T-helper 1 cell treated with Interleukin-12 subunit alpha and Interleukin-12 subunit beta and Interleukin-4 antibody, amounts not matched to agents 30 μg/mL and 1 μg/mL, for 36 hours (primary cell): Measurements from ENCODE around the gene SLC47A1.
"Not testable (repeated sequence)": the region's sequence is repeated elsewhere in the genome, so short reads cannot be mapped to it uniquely, and the experiment has no call there.

ENCODE experiments used
- H3K27ac Mint-ChIP-seq: one replicate; pipeline ENCODE4 v1.8.0; 2021; ENCODE audit warnings: mild to moderate bottlenecking, mixed read lengths
- H3K27me3 Mint-ChIP-seq: one replicate; pipeline ENCODE4 v1.8.0; 2021; ENCODE audit warnings: low read depth, mixed read lengths
- H3K36me3 Mint-ChIP-seq: one replicate; pipeline ENCODE4 v1.8.0; 2021; ENCODE audit warnings: low read depth, mixed read lengths
- H3K4me1 Mint-ChIP-seq: one replicate; pipeline ENCODE4 v1.8.0; 2021; ENCODE audit warnings: low read depth, mixed read lengths
- H3K4me3 Mint-ChIP-seq: one replicate; pipeline ENCODE4 v1.8.0; 2021; ENCODE audit warnings: mild to moderate bottlenecking, moderate library complexity, mixed read lengths
- H3K9me3 Mint-ChIP-seq: one replicate; pipeline ENCODE4 v1.8.0; 2021; ENCODE audit warnings: mixed read lengths

SLC47A1 gene

GRCh38 chr17:19582152-19582551 lies 48.5 kb downstream of the SLC47A1 start:
- not testable (repeated sequence) for H3K4me3 Mint-ChIP-seq, H3K36me3 Mint-ChIP-seq, H3K9me3 Mint-ChIP-seq, H3K4me1 Mint-ChIP-seq, H3K27ac Mint-ChIP-seq
- peaks cover 40% of the 10 kb centered on the region for H3K27me3 Mint-ChIP-seq

DNA sequence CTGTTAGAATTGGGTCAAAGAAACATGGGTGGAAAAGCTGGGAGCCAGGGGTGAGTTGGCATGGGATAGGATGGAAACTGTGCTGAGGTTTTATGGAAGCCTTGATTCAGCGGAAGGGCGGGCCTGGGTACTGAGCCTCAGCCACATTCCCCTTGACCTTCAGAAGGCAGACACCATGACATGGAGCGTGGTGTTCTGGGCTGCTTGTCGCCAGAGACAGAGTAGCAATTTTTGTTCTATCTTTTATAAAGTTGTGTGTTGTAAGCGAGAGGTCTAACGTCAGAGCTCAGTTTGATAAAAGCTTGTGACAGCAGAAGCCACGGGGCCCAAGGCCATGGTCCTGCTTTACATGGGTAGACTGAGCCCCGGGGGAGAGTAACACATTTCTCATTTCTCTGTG lies 50.2 kb downstream of the SLC47A1 start:
- H3K4me3 Mint-ChIP-seq = no peak overlapping the region
- H3K36me3 Mint-ChIP-seq = no peaks in the 10 kb centered on the region
- H3K27ac Mint-ChIP-seq = no peak overlapping the region
- H3K27me3 Mint-ChIP-seq = peaks cover 23% of the 10 kb centered on the region
- H3K4me1 Mint-ChIP-seq = no peaks in the 10 kb centered on the region
- H3K9me3 Mint-ChIP-seq = no peaks in the 10 kb centered on the region

DNA sequence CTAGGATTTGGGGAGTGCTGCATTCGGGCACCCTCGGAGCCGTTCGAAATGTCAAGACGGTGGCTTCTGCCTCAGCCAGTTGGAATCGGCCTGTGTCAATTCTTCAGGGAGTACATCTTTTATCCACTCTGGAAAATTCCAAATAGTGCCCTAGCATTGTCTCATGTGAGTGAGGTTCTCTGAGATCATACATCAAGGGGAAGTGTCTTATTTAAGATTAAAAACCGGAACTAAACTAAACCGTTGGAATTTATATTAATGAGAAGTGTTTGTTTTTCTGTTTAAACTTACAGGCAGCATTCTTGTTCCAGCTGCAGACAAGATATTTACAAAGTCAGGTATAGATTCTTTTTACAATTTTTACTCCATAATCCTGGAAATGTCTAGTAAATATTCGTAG lies 56.8 kb downstream of the SLC47A1 start:
- no peak overlapping the region for H3K27ac Mint-ChIP-seq
- H3K4me3 Mint-ChIP-seq = no peak overlapping the region

GRCh38 chr17:19590912-19591551 lies 57.4 kb downstream of the SLC47A1 start:
- no peak overlapping the region for H3K4me3 Mint-ChIP-seq
- H3K27ac Mint-ChIP-seq = no peak overlapping the region
- peaks cover 4% of the 10 kb centered on the region for H3K27me3 Mint-ChIP-seq
- no peaks in the 10 kb centered on the region for H3K9me3 Mint-ChIP-seq
- H3K4me1 Mint-ChIP-seq = no peaks in the 10 kb centered on the region
- H3K36me3 Mint-ChIP-seq = no peaks in the 10 kb centered on the region

More for the DNA sequence above, 56.8 kb downstream of the SLC47A1 start:
- H3K36me3 Mint-ChIP-seq = no peaks in the 10 kb centered on the region
- no peaks in the 10 kb centered on the region for H3K27me3 Mint-ChIP-seq
- H3K9me3 Mint-ChIP-seq = no peaks in the 10 kb centered on the region
- H3K4me1 Mint-ChIP-seq = no peaks in the 10 kb centered on the region

GRCh38 chr17:19592316-19592715 lies 58.7 kb downstream of the SLC47A1 start:
- Mint-ChIP-seq H3K27me3 (peaks cover 6% of the 10 kb centered on the region), H3K4me3 (no peak overlapping the region), H3K9me3 (no peaks in the 10 kb centered on the region), H3K36me3 (no peaks in the 10 kb centered on the region), H3K4me1 (no peaks in the 10 kb centered on the region), H3K27ac (no peak overlapping the region)

GRCh38 chr17:19596869-19597268 lies 63.2 kb downstream of the SLC47A1 start:
- no peak overlapping the region for H3K27ac Mint-ChIP-seq

GRCh38 chr17:19610311-19610710 lies 76.7 kb downstream of the SLC47A1 start:
- no peaks in the 10 kb centered on the region for H3K36me3 Mint-ChIP-seq

More at GRCh38 chr17:19596869-19597268, 63.2 kb downstream of the SLC47A1 start:
- Mint-ChIP-seq H3K9me3 (no peaks in the 10 kb centered on the region), H3K27me3 (peaks cover 6% of the 10 kb centered on the region), H3K4me3 (no peak overlapping the region), H3K36me3 (no peaks in the 10 kb centered on the region), H3K4me1 (no peaks in the 10 kb centered on the region)

DNA sequence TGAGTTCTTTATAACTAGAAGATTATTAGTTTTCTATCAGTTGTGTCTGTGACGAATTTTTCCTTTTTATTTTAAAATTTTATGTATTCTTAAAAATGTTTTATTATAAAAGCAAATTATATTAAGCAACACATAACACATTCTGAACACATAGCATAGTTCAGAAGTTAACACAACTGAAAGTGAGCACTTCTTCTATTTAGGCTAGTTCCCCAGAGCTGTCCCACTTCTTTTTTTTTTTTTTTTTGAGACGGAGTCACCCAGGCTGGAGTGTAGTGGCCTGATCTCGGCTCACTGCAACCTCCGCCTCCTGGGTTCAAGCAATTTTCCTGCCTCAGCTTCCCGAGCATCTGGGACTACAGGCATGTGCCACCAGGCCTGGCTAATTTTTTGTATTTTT lies 77.2 kb downstream of the SLC47A1 start:
- H3K27me3 Mint-ChIP-seq = no peaks in the 10 kb centered on the region
- H3K36me3 Mint-ChIP-seq = no peaks in the 10 kb centered on the region
- H3K4me1 Mint-ChIP-seq = peaks cover 4% of the 10 kb centered on the region
- no peaks in the 10 kb centered on the region for H3K9me3 Mint-ChIP-seq
- no peak overlapping the region for H3K4me3 Mint-ChIP-seq
- H3K27ac Mint-ChIP-seq = no peak overlapping the region

More at GRCh38 chr17:19610311-19610710, 76.7 kb downstream of the SLC47A1 start:
- H3K27ac Mint-ChIP-seq = no peak overlapping the region
- H3K4me3 Mint-ChIP-seq = no peak overlapping the region
- H3K9me3 Mint-ChIP-seq = no peaks in the 10 kb centered on the region
- peaks cover 4% of the 10 kb centered on the region for H3K4me1 Mint-ChIP-seq
- no peaks in the 10 kb centered on the region for H3K27me3 Mint-ChIP-seq

DNA sequence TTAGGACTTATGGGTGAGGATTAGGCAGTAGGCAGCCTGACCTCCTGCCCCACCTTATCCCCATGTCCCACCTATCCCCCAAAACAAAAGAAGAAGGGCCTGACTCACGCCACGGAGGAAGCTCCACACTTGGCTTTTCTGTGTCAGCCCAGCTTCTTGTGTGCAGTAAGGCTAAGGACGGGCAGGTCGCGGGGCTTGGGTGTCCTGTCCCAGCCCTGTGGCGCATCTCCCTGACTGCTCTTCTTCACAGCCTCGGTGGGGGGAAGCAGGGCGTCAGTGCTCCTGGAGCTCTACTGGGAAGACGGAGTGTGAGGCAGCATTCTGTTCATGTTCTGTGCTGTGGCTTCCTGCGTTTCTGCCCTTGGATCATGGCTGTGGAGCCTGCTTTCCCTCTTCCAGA lies 80.3 kb downstream of the SLC47A1 start:
- peaks cover 4% of the 10 kb centered on the region for H3K4me1 Mint-ChIP-seq
- no peak overlapping the region for H3K27ac Mint-ChIP-seq
- H3K36me3 Mint-ChIP-seq = peaks cover 2% of the 10 kb centered on the region
- H3K4me3 Mint-ChIP-seq = no peak overlapping the region
- H3K27me3 Mint-ChIP-seq = peaks cover 3% of the 10 kb centered on the region
- peaks cover 18% of the 10 kb centered on the region for H3K9me3 Mint-ChIP-seq

DNA sequence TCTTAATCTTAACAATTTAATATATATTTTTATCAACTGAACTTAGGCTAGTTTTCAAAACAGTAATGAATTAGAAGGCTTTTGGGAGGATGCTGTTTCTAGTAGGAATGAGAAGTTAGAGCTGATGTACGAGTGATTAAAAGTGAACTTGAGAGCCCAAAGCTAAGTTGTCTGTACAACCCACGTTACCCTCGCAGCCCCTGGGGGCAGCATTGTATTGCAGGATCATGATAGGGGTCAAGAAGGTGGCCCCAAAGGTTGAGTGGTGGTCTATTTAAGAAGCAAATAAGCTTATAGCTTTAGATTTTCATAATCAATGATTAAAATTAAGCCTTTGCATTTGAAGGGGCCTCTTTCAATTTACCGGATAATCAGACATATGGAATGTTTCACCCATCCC lies 81.2 kb downstream of the SLC47A1 start:
- Mint-ChIP-seq H3K9me3 (peaks cover 27% of the 10 kb centered on the region), H3K4me3 (no peak overlapping the region), H3K36me3 (peaks cover 3% of the 10 kb centered on the region), H3K4me1 (peaks cover 4% of the 10 kb centered on the region), H3K27ac (no peak overlapping the region), H3K27me3 (peaks cover 3% of the 10 kb centered on the region)

- H3K9me3 Mint-ChIP-seq = peaks cover 29% of the 10 kb centered on the region
- H3K4me3 Mint-ChIP-seq = no peak overlapping the region
- peaks cover 7% of the 10 kb centered on the region for H3K27me3 Mint-ChIP-seq
These were observed 84.4 kb downstream of the SLC47A1 start for GRCh38 chr17:19618015-19618414.

GRCh38 chr17:19619705-19620325 lies 86.2 kb downstream of the SLC47A1 start:
- Mint-ChIP-seq H3K9me3 (peaks cover 29% of the 10 kb centered on the region), H3K27ac (no peak overlapping the region)

More at GRCh38 chr17:19618015-19618414, 84.4 kb downstream of the SLC47A1 start:
- peaks cover 5% of the 10 kb centered on the region for H3K36me3 Mint-ChIP-seq
- peaks cover 4% of the 10 kb centered on the region for H3K4me1 Mint-ChIP-seq
- no peak overlapping the region for H3K27ac Mint-ChIP-seq

GRCh38 chr17:19621697-19622096 lies 88.0 kb downstream of the SLC47A1 start:
- Mint-ChIP-seq H3K4me1 (no peaks in the 10 kb centered on the region), H3K27ac (no peak overlapping the region), H3K9me3 (peaks cover 28% of the 10 kb centered on the region), H3K4me3 (no peak overlapping the region), H3K27me3 (peaks cover 9% of the 10 kb centered on the region), H3K36me3 (peaks cover 5% of the 10 kb centered on the region)

More at GRCh38 chr17:19619705-19620325, 86.2 kb downstream of the SLC47A1 start:
- peaks cover 5% of the 10 kb centered on the region for H3K36me3 Mint-ChIP-seq
- peaks cover 9% of the 10 kb centered on the region for H3K27me3 Mint-ChIP-seq
- H3K4me3 Mint-ChIP-seq = no peak overlapping the region
- no peaks in the 10 kb centered on the region for H3K4me1 Mint-ChIP-seq

GRCh38 chr17:19626079-19626478 lies 92.4 kb downstream of the SLC47A1 start:
- Mint-ChIP-seq H3K27ac (no peak overlapping the region), H3K4me3 (no peak overlapping the region), H3K4me1 (no peaks in the 10 kb centered on the region), H3K36me3 (no peaks in the 10 kb centered on the region), H3K9me3 (no peaks in the 10 kb centered on the region), H3K27me3 (peaks cover 11% of the 10 kb centered on the region)
